Activated CD8-positive, alpha-beta memory T cell treated with anti-CD3 and anti-CD28 coated beads for 24 hours (primary cell): ENCODE measurements around the gene FPR2.
A peak's percentile ranks its signal among the peaks of the same experiment; 100 is the strongest.
"Not testable (repeated sequence)": the region's sequence is repeated elsewhere in the genome, so short reads cannot be mapped to it uniquely, and the experiment has no call there.

Source experiments
- DNase-seq: peaks from one replicate; pipeline ENCODE4 v3.0.0-alpha.2; 2020

FPR2 gene

GRCh38 chr19:51784922-51785690 lies 24.1 kb downstream of the FPR2 start:
- peak; percentile 59 for DNase-seq

- DNase-seq, result no peak
Measured at GRCh38 chr19:51786646-51787494, 25.9 kb downstream of the FPR2 start.

GRCh38 chr19:51788029-51788428 lies 27.0 kb downstream of the FPR2 start:
- no peak for DNase-seq

DNA sequence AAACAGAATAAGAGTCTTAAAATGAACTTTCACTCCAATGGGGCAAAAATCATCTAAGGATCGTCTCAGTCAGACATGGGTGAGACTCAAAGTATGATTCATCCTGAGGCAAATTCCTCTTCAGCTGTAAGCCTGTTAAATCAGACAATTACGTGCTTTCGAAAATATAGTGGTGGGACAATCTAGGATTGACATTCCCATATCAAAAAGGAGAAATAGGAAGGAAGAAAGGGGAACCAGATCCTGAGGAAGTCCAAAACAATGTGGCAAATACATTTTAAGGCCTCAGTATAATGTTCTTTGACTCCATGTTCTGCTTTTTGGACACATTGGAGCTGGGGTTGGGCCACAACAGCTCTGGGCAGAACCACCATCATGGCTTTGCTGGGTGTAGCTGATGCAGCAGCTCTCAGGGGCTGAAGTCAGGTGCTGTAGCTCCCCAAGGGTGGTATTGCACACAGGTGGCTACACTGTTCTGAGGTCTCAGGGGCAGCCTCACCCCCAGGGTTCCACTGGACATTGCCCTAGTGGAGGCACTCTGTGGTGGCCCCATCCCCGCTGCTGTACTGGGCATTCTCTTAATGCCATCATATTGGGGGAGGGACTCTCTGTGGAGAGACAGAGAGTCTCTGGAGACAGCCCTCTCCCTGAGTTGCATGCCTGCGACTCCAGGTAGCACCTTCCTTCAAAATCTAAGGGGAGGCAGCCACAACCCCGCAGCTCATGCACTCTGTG lies 28.2 kb downstream of the FPR2 start:
- no peak for DNase-seq

- no peak for DNase-seq
Measured at GRCh38 chr19:51792932-51793331, 32.0 kb downstream of the FPR2 start.

- DNase-seq, result no peak
Measured at GRCh38 chr19:51793994-51794393, 33.0 kb downstream of the FPR2 start.

DNA sequence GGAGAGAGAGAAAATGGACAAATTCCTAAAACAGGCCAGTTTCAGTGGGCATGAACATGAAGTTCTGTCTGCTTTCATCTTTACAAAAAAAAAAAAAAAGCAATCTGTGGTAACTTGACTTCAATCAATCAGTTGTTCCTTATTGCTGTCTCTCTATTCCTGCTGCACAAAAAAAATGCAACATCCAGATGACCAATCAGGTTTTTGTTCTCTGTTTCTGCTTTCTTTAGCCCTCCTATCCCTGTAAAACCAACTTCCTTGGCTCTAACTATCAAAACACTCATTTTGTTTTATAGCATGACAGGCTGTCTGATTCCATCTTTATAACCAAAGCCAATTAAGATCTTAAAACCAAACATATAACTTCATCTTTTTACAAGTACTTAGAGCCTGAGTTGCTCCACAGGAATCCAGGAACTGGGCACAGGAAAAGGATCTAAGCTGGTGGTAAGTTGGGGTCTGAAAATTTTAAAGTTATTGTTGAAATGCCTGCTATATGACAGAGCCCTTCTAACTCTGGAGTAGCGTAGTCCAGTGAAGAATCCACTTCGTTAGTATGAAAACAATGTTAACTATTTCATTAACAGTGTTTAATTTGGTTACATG lies 34.0 kb downstream of the FPR2 start, which contains the start of gene FPR3:
Gene FPR3 (plus strand): TSS at position 273 of the 606 bp plus-strand sequence. CDS start 28,592 bp downstream, outside the sequence.
- no peak for DNase-seq

DNA sequence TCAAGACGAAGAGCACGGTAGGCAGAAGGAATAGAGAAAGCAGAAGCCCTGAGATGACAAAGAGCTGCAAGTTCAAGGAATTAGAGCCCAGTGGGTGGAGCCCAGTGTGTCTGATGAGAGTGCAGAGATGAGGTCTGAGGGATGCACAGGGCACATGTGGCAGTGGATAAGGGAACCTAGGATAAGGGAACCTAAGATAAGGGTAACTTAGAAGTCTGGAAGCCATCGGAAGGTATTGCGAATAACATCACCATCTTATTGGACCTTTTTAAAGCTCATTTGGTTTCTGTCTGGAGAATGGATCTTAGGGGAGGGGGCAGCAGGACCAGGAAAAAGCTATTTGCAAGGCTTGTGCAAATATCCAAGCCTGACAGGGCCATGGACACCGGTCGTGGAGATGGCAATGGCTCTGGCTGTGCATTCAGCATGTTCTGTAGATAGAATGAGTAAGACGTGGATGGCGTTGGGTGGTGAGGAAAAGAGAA lies 35.3 kb downstream of the FPR2 start:
- no peak for DNase-seq

GRCh38 chr19:51797480-51797879 lies 36.5 kb downstream of the FPR2 start:
- no peak for DNase-seq

DNA sequence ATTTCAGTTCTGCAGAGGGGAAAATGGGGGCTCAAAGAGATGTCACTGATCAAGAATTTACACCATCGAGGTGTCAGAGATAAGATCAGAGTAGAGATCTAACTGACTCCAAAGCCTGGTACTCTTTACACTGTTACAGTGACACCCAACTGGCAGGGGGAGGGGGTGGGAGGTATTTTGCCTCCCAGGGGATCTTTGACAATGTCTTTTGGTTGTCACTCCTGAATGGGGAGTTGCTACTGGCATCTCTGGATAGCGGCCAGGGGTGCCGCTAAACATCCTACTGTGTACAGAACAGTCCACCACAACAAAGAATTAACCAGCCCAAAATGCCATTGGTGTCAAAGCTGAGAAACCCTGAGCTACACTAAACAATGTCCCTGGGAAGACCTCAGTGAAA lies 37.1 kb downstream of the FPR2 start:
- no peak for DNase-seq

- no peak for DNase-seq
Measured at GRCh38 chr19:51799034-51799773, 38.2 kb downstream of the FPR2 start.

- no peak for DNase-seq
Measured at GRCh38 chr19:51799774-51800472, 38.9 kb downstream of the FPR2 start.

DNA sequence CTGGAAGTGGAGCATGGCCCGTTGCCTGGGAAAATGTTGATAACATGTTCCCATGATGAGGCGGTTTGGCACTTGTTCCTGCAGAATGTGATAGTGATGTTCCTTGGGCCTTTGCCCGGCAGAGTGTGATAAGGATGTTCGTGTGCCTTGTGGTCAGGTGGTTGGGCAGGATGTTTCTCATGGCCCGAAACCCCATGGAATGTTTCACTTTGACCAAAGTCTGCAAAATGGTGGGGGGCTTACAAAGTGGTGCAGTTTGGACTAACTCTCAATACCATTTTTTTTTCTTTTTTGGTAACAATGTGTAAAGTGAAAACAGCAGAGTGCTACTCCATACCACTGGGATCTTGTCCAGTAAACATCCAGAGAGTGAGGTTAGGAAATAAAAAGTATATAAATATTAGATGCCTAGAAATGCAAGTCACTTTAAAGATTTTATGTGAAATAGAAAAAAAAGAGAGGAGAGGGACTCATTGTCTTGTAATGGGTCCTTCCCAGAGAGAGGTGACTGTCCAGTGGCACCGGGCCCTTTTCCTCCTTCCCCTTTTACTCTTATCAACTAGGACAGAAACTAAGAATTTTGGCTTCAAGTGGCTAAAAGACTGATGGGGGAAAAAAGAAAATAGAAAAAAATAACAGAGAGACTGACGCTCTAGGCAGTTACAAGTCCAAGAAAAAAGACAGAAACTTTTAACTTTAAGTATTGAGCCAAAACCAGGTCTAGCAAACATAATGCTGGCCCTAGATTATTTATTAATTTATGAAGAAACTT lies 39.7 kb downstream of the FPR2 start:
- no peak for DNase-seq

GRCh38 chr19:51802775-51803174 lies 41.8 kb downstream of the FPR2 start:
- no peak for DNase-seq

DNA sequence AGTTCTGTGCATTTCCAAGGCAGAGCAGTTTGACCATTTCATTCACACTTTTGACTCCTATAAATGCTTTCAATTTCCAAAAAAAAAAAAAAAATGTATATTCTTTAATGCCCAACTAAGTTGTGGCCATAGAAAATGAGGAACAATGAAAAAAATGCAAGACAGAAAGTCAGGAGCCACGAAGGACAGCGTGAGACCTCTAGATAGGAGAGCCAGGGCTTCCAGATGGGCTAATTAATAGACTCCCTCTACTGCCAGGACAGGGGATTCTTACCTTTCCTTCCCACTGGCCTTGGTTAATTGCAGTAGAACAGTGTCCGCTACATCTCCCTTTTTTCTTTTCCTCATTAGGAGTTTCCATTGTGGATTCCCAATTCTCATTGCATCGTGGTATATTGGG lies 42.5 kb downstream of the FPR2 start:
- no peak for DNase-seq

DNA sequence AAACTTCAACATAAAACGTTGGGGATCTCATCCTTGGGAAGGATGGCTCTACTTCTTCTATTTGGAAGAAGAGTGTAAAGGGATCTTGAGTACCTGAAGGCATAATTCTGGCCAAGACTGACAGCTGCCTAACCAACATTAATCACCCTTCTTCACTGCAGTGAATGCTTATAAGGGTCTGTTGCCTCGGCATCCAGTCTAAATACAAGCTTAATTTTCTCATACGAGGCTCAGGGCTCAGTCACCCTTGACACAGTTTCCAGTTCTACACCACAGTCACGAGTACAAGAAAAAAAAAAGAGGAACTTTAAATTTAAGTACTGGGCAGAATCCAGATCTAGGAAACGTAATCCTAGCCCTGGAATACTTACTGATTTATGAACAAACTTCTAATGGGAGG lies 43.0 kb downstream of the FPR2 start:
- no peak for DNase-seq

GRCh38 chr19:51804789-51805188 lies 43.8 kb downstream of the FPR2 start:
- not testable (repeated sequence) for DNase-seq

- not testable (repeated sequence) for DNase-seq
Measured at GRCh38 chr19:51805396-51805795, 44.4 kb downstream of the FPR2 start.

GRCh38 chr19:51806571-51806970 lies 45.6 kb downstream of the FPR2 start:
- not testable (repeated sequence) for DNase-seq

- DNase-seq, result no peak
Measured at GRCh38 chr19:51807111-51807701, 46.2 kb downstream of the FPR2 start.
